ENCODE data around the gene LGR6. TPM values are rescaled to one million over a fixed set of nuclear protein-coding genes. Genes with fewer than 3 reads are reported as not detected.
"Not testable (repeated sequence)": the region's sequence is repeated elsewhere in the genome, so short reads cannot be mapped to it uniquely, and the experiment has no call there.

LGR6 gene
- total and polyA plus RNA-seq, 8 donors, result 0.15 to 3.5 (median 0.58) TPM; not detected in 4

GRCh38 chr1:202259705-202260104, 66.1 kb downstream of the LGR6 start:
- peaks cover 0 to 30% (median 6%) of the 10 kb centered on the region in 3 donors for H3K27me3 ChIP-seq
- TF ChIP-seq POLR2AphosphoS5 (IDR thresholded peaks at IDR 0.05) (no peak), CTCF (IDR thresholded peaks at IDR 0.05) (no peak), EP300 (IDR thresholded peaks at IDR 0.05) (no peak), POLR2A (IDR thresholded peaks at IDR 0.05) (no peak)
- 74 to 82% (median 76%) methylated on average over 7 of the region's 7 CpGs for WGBS, 5 donors
- no peaks in the 10 kb centered on the region for H3K36me3 ChIP-seq
- H3K4me1 ChIP-seq, result no peaks in the 10 kb centered on the region
- H3K4me3 ChIP-seq, result no peak overlapping the region
- intact Hi-C loops (cut with DNase I; ENCODE audit: low total_unique reads), result no loop called here
- DNase-seq, result no peak
- no peaks in the 10 kb centered on the region for H3K9me3 ChIP-seq
- no peak overlapping the region for H3K27ac ChIP-seq

GRCh38 chr1:202261209-202261958, 67.8 kb downstream of the LGR6 start:
- peaks cover 0 to 43% (median 6%) of the 10 kb centered on the region in 3 donors for H3K27me3 ChIP-seq
- DNase-seq; intact Hi-C loops (cut with DNase I; ENCODE audit: low total_unique reads); H3K9me3 ChIP-seq; H3K4me1 ChIP-seq; H3K36me3 ChIP-seq; H3K4me3 ChIP-seq; H3K27ac ChIP-seq: not testable (repeated sequence)
- 87 to 100% (median 90%) methylated on average over 3 to 4 of the region's 4 CpGs for WGBS, 5 donors

GRCh38 chr1:202263628-202264027, 70.0 kb downstream of the LGR6 start:
- Histone ChIP-seq H3K4me3 (no peak overlapping the region), H3K9me3 (no peaks in the 10 kb centered on the region), H3K36me3 (no peaks in the 10 kb centered on the region), H3K27ac (no peak overlapping the region), H3K27me3 (peaks cover 0 to 57% (median 10%) of the 10 kb centered on the region in 3 donors), H3K4me1 (no peaks in the 10 kb centered on the region)
- WGBS, 5 donors, result 53 to 73% (median 69%) methylated on average over 2 of the region's 2 CpGs
- TF ChIP-seq POLR2AphosphoS5 (IDR thresholded peaks at IDR 0.05) (no peak), POLR2A (IDR thresholded peaks at IDR 0.05) (no peak), EP300 (IDR thresholded peaks at IDR 0.05) (no peak), CTCF (IDR thresholded peaks at IDR 0.05) (no peak)
- intact Hi-C loops (cut with DNase I; ENCODE audit: low total_unique reads), result no loop called here
- no peak for DNase-seq

- 59 to 71% (median 62%) methylated on average over 6 of the region's 6 CpGs for WGBS, 5 donors
- TF ChIP-seq CTCF (IDR thresholded peaks at IDR 0.05) (no peak), POLR2AphosphoS5 (IDR thresholded peaks at IDR 0.05) (no peak), EP300 (IDR thresholded peaks at IDR 0.05) (no peak), POLR2A (IDR thresholded peaks at IDR 0.05) (no peak)
- intact Hi-C loops (cut with DNase I; ENCODE audit: low total_unique reads), result no loop called here
- H3K4me1 ChIP-seq, result no peaks in the 10 kb centered on the region
- H3K4me3 ChIP-seq, result no peak overlapping the region
- no peak overlapping the region for H3K27ac ChIP-seq
- H3K9me3 ChIP-seq, result no peaks in the 10 kb centered on the region
- no peak for DNase-seq
- peaks cover 0 to 57% (median 10%) of the 10 kb centered on the region in 3 donors for H3K27me3 ChIP-seq
- no peaks in the 10 kb centered on the region for H3K36me3 ChIP-seq
These were observed 70.7 kb downstream of the LGR6 start for GRCh38 chr1:202264300-202264699.

GRCh38 chr1:202264726-202265125, 71.1 kb downstream of the LGR6 start:
- H3K4me3 ChIP-seq, result no peak overlapping the region
- intact Hi-C loops (cut with DNase I; ENCODE audit: low total_unique reads), result no loop called here
- WGBS, 5 donors, result 60 to 71% (median 62%) methylated on average over 3 of the region's 3 CpGs
- no peak for DNase-seq
- H3K27me3 ChIP-seq, result peaks cover 0 to 54% (median 10%) of the 10 kb centered on the region in 3 donors
- H3K36me3 ChIP-seq, result no peaks in the 10 kb centered on the region
- no peaks in the 10 kb centered on the region for H3K9me3 ChIP-seq
- H3K27ac ChIP-seq, result no peak overlapping the region
- H3K4me1 ChIP-seq, result no peaks in the 10 kb centered on the region
- no peak for TF ChIP-seq POLR2A (IDR thresholded peaks at IDR 0.05)
- TF ChIP-seq POLR2AphosphoS5 (IDR thresholded peaks at IDR 0.05), result no peak
- no peak for TF ChIP-seq EP300 (IDR thresholded peaks at IDR 0.05)
- no peak for TF ChIP-seq CTCF (IDR thresholded peaks at IDR 0.05)
